NCI-H146 (cell line): ENCODE results near the gene BRD7.

Experiments used
- DNase-seq: peaks from one replicate; lab custom pipeline; 2025; lab: John Stamatoyannopoulos, UW

The BRD7 gene

GRCh38 chr16:50303605-50304466, 65.0 kb downstream of the BRD7 start:
- DNase-seq, result no peak

GRCh38 chr16:50303041-50303604, 65.7 kb downstream of the BRD7 start:
- no peak for DNase-seq

- DNase-seq, result no peak
Observed at GRCh38 chr16:50302472-50303005, 66.2 kb downstream of the BRD7 start.

- DNase-seq, result no peak
Observed at GRCh38 chr16:50301626-50302471, 66.9 kb downstream of the BRD7 start.

GRCh38 chr16:50300942-50301625, 67.7 kb downstream of the BRD7 start:
- no peak for DNase-seq

- DNase-seq, result no peak
Observed at GRCh38 chr16:50299508-50300105, 69.2 kb downstream of the BRD7 start.

GRCh38 chr16:50298591-50299507, 69.9 kb downstream of the BRD7 start:
- no peak for DNase-seq

- no peak for DNase-seq
Observed at GRCh38 chr16:50298075-50298460, 70.7 kb downstream of the BRD7 start.

- DNase-seq, result peak; percentile 57
Observed at GRCh38 chr16:50297301-50298074, 71.3 kb downstream of the BRD7 start.

GRCh38 chr16:50296807-50297206, 72.0 kb downstream of the BRD7 start:
- DNase-seq, result no peak

GRCh38 chr16:50295541-50296132, 73.2 kb downstream of the BRD7 start:
- DNase-seq, result no peak

GRCh38 chr16:50294955-50295354, 73.8 kb downstream of the BRD7 start:
- no peak for DNase-seq

- no peak for DNase-seq
Observed at GRCh38 chr16:50293994-50294855, 74.6 kb downstream of the BRD7 start.

GRCh38 chr16:50293041-50293783, 75.6 kb downstream of the BRD7 start:
- no peak for DNase-seq

- DNase-seq, result no peak
Observed at GRCh38 chr16:50292566-50292948, 76.2 kb downstream of the BRD7 start.

- DNase-seq, result no peak
Observed at GRCh38 chr16:50291719-50292565, 76.8 kb downstream of the BRD7 start.

- no peak for DNase-seq
Observed at GRCh38 chr16:50290856-50291255, 77.9 kb downstream of the BRD7 start.
